SK-N-SH (cell line): ENCODE measurements around the gene TFR2. TPM values are rescaled to one million over a fixed set of nuclear protein-coding genes. Genes with fewer than 3 reads are reported as not detected.

ENCODE experiments used
- CTCF ChIA-PET: fragments of 300-600, 350-600 bp; formaldehyde crosslinking; extraction: SDS; loops from one replicate; lab custom pipeline; 2021; lab: Yijun Ruan, JAX
- POLR2A ChIA-PET: fragments of 350-600 bp; sonication (Branson Sonifier 250); formaldehyde crosslinking; extraction: SDS; loops from one replicate; lab custom pipeline; 2020; ENCODE audit warnings: antibody characterized with exemption, inconsistent platforms; lab: Yijun Ruan, JAX
- DNase-seq: peaks from one replicate; pipeline ENCODE4 v3.0.0; 2012
- H2AFZ ChIP-seq: fragments of 200-600 bp; sonication (generic); 2 replicates; pipeline ENCODE4 v1.8.1; 2016; ENCODE audit warnings: antibody characterized with exemption, mild to moderate bottlenecking, low read depth
- H3F3A ChIP-seq: fragments of 200-600 bp; sonication (generic); replicated peaks from 2 replicates; pipeline ENCODE3; 2016; ENCODE audit warnings: antibody characterized with exemption, mild to moderate bottlenecking; ENCODE audit not compliant: insufficient read depth
- H3K27ac ChIP-seq, 2 experiments: fragments of 200-500 bp in 1 of 2; fragments of 200-600 bp in 1 of 2; sonication (Bioruptor generic) in 1 of 2; sonication (generic), shearing (Covaris generic) in 1 of 2; 2 replicates each; pipeline versions ENCODE4 v1.5.1 to v1.6.1; 2014 to 2016; ENCODE audit warnings: low read depth in 2 of 2, inconsistent platforms in 1 of 2, low read length in 1 of 2, mild to moderate bottlenecking in 1 of 2, mixed read lengths in 1 of 2
- H3K27me3 ChIP-seq: fragments of 200-600 bp; sonication (generic), shearing (Covaris generic); 2 replicates; pipeline ENCODE4 v1.6.1; 2016; ENCODE audit warnings: mixed run types; ENCODE audit not compliant: insufficient read depth
- H3K36me3 ChIP-seq, 2 experiments: fragments of 200-500 bp in 1 of 2; fragments of 200-600 bp in 1 of 2; sonication (Bioruptor generic) in 1 of 2; sonication (generic) in 1 of 2; replicated peaks in 1 of 2; 2 replicates each; pipeline versions ENCODE3 to v1.5.1; 2014 to 2016; ENCODE audit warnings: low read length in 1 of 2, mild to moderate bottlenecking in 1 of 2; ENCODE audit not compliant: insufficient read depth in 2 of 2, control insufficient read depth in 1 of 2
- H3K4me1 ChIP-seq, 2 experiments: fragments of 200-500 bp in 1 of 2; fragments of 200-600 bp in 1 of 2; sonication (Bioruptor generic) in 1 of 2; sonication (generic), shearing (Covaris generic) in 1 of 2; 2 replicates each; pipeline versions ENCODE4 v1.5.1 to v1.6.1; 2014 to 2016; ENCODE audit warnings: low read depth in 1 of 2, low read length in 1 of 2, mixed run types in 1 of 2; ENCODE audit not compliant: insufficient read depth in 2 of 2, control insufficient read depth in 1 of 2
- H3K4me2 ChIP-seq: fragments of 200-600 bp; sonication (generic), shearing (Covaris generic); 2 replicates; pipeline ENCODE4 v1.6.1; 2017; ENCODE audit warnings: mixed run types
- H3K4me3 ChIP-seq, 2 experiments: fragments of 200-500 bp in 1 of 2; fragments of 200-600 bp in 1 of 2; sonication (Bioruptor generic) in 1 of 2; sonication (generic), shearing (Covaris generic) in 1 of 2; 2 replicates each; pipeline versions ENCODE4 v1.5.1 to v1.8.1; 2014 to 2016; ENCODE audit warnings: low read depth in 2 of 2, inconsistent platforms in 1 of 2, low read length in 1 of 2, mild to moderate bottlenecking in 1 of 2, mixed read lengths in 1 of 2, moderate library complexity in 1 of 2
- H3K79me2 ChIP-seq: fragments of 200-600 bp; sonication (generic); 2 replicates; pipeline ENCODE4 v1.8.1; 2017; ENCODE audit warnings: mild to moderate bottlenecking; ENCODE audit not compliant: insufficient read depth
- H3K9ac ChIP-seq: fragments of 200-600 bp; sonication (generic); 2 replicates; pipeline ENCODE4 v1.6.1; 2017; ENCODE audit warnings: mixed run types
- H3K9me2 ChIP-seq: fragments of 200-600 bp; sonication (generic); 2 replicates; pipeline ENCODE4 v1.6.1; 2017; ENCODE audit warnings: mixed run types
- H3K9me3 ChIP-seq: fragments of 200-600 bp; sonication (generic); 2 replicates; pipeline ENCODE4 v1.6.1; 2017; ENCODE audit warnings: mixed run types, mild to moderate bottlenecking, moderate library complexity
- H4K20me1 ChIP-seq: fragments of 200-600 bp; sonication (generic); 2 replicates; pipeline ENCODE4 v1.6.1; 2017; ENCODE audit warnings: mild to moderate bottlenecking, mixed run types; ENCODE audit not compliant: insufficient read depth
- CHD2 ChIP-seq: fragments of 150-350 bp; IDR thresholded peaks from 2 replicates; pipeline ENCODE4 v1.6.1; 2018; ENCODE audit warnings: low read length; ENCODE audit not compliant: partially characterized antibody
- EP300 ChIP-seq, 2 experiments: IDR thresholded peaks; 2 replicates each; pipeline versions ENCODE4 v1.4.0 to v1.6.1; 2012; ENCODE audit warnings: borderline replicate concordance in 1 of 2, low read depth in 1 of 2, low read length in 1 of 2
- FOSL2 ChIP-seq: IDR thresholded peaks from 2 replicates; pipeline ENCODE4 v1.4.0; 2012; ENCODE audit warnings: low read depth, mild to moderate bottlenecking, moderate library complexity, borderline replicate concordance
- FOXJ3 ChIP-seq: sonication (generic); formaldehyde crosslinking; IDR thresholded peaks from 2 replicates; pipeline ENCODE4 v1.5.1; 2020; ENCODE audit warnings: mild to moderate bottlenecking, missing genetic modification reagents
- GABPA ChIP-seq: IDR thresholded peaks from 2 replicates; pipeline ENCODE4 v1.4.0; 2012; ENCODE audit warnings: low read depth, mild to moderate bottlenecking
- JUND ChIP-seq: IDR thresholded peaks from 2 replicates; pipeline ENCODE4 v1.4.0; 2012
- MEF2A ChIP-seq: IDR thresholded peaks from 2 replicates; pipeline ENCODE4 v1.4.0; 2012; ENCODE audit warnings: low read depth, borderline replicate concordance
- MXI1 ChIP-seq: IDR thresholded peaks from 2 replicates; pipeline ENCODE4 v1.6.1; 2012; ENCODE audit warnings: mild to moderate bottlenecking, low read depth, low read length, improper control_type of control experiment
- RXRA ChIP-seq: IDR thresholded peaks from 2 replicates; pipeline ENCODE4 v1.4.0; 2012; ENCODE audit warnings: low read depth, mild to moderate bottlenecking, borderline replicate concordance
- TAF1 ChIP-seq: IDR thresholded peaks from 2 replicates; pipeline ENCODE4 v1.6.1; 2012; ENCODE audit warnings: low read depth, mild to moderate bottlenecking, low read length, moderate library complexity, borderline replicate concordance
- TCF12 ChIP-seq: IDR thresholded peaks from 2 replicates; pipeline ENCODE4 v1.4.0; 2012
- WGBS: methylation state at CpG from one replicate; pipeline ENCODE4 v1.1.6; 2017; ENCODE audit warnings: low lambda C conversion rate; 5-methylcytosine and 5-hydroxymethylcytosine counted together
- polyA plus RNA-seq, 3 experiments: library from polyadenylated mRNA; depleted of rRNA; stranded (reverse); fragments of >200 nt; gene quantifications; 2 replicates each; pipeline ENCODE4 v1.2.3, GENCODE V29; 2012
- TF ChIP-seq, protein P1 (sequence below): IDR thresholded peaks from 2 replicates; pipeline ENCODE4 v1.6.1; 2012; ENCODE audit warnings: mild to moderate bottlenecking, low read depth, low read length, moderate library complexity
- TF ChIP-seq, protein P2 (sequence below): fragments of 150-350 bp; IDR thresholded peaks from 2 replicates; pipeline ENCODE4 v1.6.1; 2017; ENCODE audit warnings: antibody characterized with exemption, low read length, low read depth, borderline replicate concordance
- TF ChIP-seq, protein P3 (sequence below): IDR thresholded peaks from 2 replicates; pipeline ENCODE4 v1.4.0; 2012; ENCODE audit warnings: low read depth, borderline replicate concordance
- TF ChIP-seq, protein P4 (sequence below): fragments of 150-350 bp; IDR thresholded peaks from 2 replicates; pipeline ENCODE4 v1.6.1; 2016; ENCODE audit warnings: mild to moderate bottlenecking, low read depth, low read length
- TF ChIP-seq, protein P5 (sequence below): IDR thresholded peaks from 2 replicates; pipeline ENCODE4 v1.4.0; 2012; ENCODE audit warnings: low read depth
- TF ChIP-seq, protein P6 (sequence below): IDR thresholded peaks from 2 replicates; pipeline ENCODE4 v1.4.0; 2012; ENCODE audit warnings: low read depth, borderline replicate concordance

The TFR2 gene
- polyA plus RNA-seq, 1 of the 3 experiments (the other 2 are of a cell fraction) = 0.30 TPM

DNA sequence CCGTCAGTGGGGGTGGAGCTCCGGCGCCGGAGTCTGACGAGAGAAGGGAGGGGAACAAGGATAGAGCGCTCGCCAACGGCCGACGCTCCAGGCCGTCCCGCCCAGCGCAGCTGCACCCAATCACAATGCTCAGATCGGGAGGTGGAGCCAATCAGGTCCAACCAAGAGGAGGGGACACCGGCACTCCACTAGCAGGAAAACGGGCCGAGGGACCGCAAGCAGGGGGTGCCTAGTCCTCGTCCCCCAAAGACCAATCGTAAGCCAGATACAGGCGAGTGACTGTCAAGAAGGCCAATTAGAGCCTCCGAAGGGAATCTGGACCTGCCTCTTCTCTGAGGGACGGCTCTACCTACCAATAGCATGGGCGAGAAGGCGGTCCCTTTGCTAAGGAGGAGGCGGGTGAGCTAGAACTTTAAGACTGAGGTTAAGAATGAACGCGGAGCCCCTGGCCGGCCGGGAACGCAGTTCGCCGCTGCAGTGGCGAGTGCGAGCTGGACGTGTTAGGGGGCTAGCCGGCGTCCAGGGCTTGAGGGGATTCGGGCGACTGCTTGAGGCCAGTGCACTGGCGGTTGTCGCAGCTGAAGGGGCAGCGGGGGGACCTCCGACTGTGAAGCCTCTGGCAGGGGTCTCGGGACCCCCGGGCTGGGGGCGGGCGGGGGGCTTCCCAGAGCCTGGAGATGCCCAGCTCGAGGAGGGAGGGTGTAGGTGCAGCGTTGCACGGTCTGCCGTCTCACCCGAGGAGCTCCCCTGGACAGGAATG lies 54.9 kb downstream of the TFR2 start, which contains the start of gene FBXO24 (continued):
- TF ChIP-seq, protein P1, sequence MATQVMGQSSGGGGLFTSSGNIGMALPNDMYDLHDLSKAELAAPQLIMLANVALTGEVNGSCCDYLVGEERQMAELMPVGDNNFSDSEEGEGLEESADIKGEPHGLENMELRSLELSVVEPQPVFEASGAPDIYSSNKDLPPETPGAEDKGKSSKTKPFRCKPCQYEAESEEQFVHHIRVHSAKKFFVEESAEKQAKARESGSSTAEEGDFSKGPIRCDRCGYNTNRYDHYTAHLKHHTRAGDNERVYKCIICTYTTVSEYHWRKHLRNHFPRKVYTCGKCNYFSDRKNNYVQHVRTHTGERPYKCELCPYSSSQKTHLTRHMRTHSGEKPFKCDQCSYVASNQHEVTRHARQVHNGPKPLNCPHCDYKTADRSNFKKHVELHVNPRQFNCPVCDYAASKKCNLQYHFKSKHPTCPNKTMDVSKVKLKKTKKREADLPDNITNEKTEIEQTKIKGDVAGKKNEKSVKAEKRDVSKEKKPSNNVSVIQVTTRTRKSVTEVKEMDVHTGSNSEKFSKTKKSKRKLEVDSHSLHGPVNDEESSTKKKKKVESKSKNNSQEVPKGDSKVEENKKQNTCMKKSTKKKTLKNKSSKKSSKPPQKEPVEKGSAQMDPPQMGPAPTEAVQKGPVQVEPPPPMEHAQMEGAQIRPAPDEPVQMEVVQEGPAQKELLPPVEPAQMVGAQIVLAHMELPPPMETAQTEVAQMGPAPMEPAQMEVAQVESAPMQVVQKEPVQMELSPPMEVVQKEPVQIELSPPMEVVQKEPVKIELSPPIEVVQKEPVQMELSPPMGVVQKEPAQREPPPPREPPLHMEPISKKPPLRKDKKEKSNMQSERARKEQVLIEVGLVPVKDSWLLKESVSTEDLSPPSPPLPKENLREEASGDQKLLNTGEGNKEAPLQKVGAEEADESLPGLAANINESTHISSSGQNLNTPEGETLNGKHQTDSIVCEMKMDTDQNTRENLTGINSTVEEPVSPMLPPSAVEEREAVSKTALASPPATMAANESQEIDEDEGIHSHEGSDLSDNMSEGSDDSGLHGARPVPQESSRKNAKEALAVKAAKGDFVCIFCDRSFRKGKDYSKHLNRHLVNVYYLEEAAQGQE = no peak
- TF ChIP-seq RXRA = no peak
- no peak for TF ChIP-seq FOXJ3 (CRISPR knock-in tag)
- TF ChIP-seq FOSL2 = no peak
- TF ChIP-seq TCF12 = no peak
- TF ChIP-seq GABPA = peak; percentile 52
- no peak for TF ChIP-seq JUND
- no peak; a peak in 1 of 4 replicates for TF ChIP-seq EP300 (IDR thresholded peaks at IDR 0.05; ENCODE audit: borderline replicate concordance in 1 of 2, low read depth in 1 of 2, low read length in 1 of 2)
- TF ChIP-seq CHD2 = peak; percentile 96
- TF ChIP-seq, protein P2, sequence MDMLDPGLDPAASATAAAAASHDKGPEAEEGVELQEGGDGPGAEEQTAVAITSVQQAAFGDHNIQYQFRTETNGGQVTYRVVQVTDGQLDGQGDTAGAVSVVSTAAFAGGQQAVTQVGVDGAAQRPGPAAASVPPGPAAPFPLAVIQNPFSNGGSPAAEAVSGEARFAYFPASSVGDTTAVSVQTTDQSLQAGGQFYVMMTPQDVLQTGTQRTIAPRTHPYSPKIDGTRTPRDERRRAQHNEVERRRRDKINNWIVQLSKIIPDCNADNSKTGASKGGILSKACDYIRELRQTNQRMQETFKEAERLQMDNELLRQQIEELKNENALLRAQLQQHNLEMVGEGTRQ = no peak

DNA sequence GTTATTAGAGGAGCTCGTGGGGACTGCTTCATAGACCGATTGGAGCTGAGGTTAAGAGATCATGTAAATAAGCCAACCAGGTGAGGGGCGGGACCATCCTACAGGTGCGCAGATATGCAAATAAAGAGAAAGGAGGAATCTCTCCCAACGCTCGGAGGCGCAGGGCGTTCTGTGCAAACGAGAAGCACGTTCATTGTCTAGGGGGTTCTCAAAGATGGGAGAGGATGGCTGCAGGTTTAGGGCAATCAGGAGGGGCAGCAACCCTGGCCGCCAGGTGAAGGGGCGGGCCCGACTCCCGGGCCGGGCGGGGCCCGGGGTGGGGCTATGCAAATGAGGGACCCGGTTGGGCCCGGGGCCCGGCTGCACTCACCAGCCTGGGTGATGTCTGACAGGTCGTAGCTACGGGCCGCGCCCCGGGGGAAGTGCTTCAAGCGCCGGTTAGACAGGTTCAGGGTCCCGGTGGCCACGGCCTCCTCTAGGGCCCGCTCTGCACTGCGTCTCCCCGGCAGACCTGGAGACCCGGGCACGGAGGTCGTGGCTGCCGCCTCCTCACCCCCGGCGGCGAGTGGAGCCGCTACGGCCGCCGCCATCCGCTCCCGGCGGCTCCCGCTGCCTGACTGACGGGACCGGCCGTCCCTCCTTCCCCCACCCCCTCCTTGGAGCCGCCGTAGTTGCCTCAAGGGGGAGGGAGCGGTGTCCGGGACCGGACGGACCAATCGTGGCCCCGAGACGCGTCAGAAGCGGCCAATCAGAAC lies 55.7 kb downstream of the TFR2 start, which contains the start of gene LRCH4:
Gene LRCH4, minus strand, starts transcription at position 619 of the 755 bp plus-strand sequence. Its CDS starts 29 bp downstream, at position 590.
- Histone ChIP-seq H3K9me3 (no peaks in the 10 kb centered on the region), H3K4me1 (peaks cover 6 to 15% of the 10 kb centered on the region in 2 experiments; a peak in 2 of 4 replicates), H3K4me3 (peak within 1 kb of the TSS; percentile 83 to 92), H3K9ac (peak within 1 kb of the TSS; percentile 89), H3K9me2 (no peaks in the 10 kb centered on the region), H3K36me3 (peaks cover 6 to 16% of the 10 kb centered on the region in 2 experiments), H3K27me3 (no peaks in the 10 kb centered on the region), H4K20me1 (peaks cover 32% of the 10 kb centered on the region), H3K4me2 (peak within 1 kb of the TSS; percentile 97), H3F3A (peaks cover 7% of the 10 kb centered on the region), H2AFZ (peak within 1 kb of the TSS; percentile 96), H3K27ac (peak within 1 kb of the TSS; percentile 77 to 94), H3K79me2 (peaks cover 33% of the 10 kb centered on the region)
- 2% methylated on average over 31 of the region's 61 CpGs for WGBS
- ChIA-PET CTCF (interaction anchor here (0.8 to 11.9 kb wide), 15 partner anchors 9 to 140 kb away, joined by 3 to 149 read pairs (median 10); partner anchors contain the start of genes GIGYF1, PCOLCE and TSC22D4), POLR2A (interaction anchor here (0.6 to 4.3 kb wide), 26 partner anchors 8 to 304 kb away, joined by 3 to 63 read pairs (median 4); partner anchors contain the start of genes AGFG2, EPHB4, GNB2 and MOSPD3)
- peak; percentile 90 for DNase-seq
- TF ChIP-seq, protein P3, sequence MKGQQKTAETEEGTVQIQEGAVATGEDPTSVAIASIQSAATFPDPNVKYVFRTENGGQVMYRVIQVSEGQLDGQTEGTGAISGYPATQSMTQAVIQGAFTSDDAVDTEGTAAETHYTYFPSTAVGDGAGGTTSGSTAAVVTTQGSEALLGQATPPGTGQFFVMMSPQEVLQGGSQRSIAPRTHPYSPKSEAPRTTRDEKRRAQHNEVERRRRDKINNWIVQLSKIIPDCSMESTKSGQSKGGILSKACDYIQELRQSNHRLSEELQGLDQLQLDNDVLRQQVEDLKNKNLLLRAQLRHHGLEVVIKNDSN = peak; percentile 38; the same call in 1 of the 2 replicates
- TF ChIP-seq MEF2A (no peak), TAF1 (peak; percentile 98), FOSL2 (no peak), JUND (no peak), MXI1 (peak; percentile 56)
- TF ChIP-seq, protein P4, sequence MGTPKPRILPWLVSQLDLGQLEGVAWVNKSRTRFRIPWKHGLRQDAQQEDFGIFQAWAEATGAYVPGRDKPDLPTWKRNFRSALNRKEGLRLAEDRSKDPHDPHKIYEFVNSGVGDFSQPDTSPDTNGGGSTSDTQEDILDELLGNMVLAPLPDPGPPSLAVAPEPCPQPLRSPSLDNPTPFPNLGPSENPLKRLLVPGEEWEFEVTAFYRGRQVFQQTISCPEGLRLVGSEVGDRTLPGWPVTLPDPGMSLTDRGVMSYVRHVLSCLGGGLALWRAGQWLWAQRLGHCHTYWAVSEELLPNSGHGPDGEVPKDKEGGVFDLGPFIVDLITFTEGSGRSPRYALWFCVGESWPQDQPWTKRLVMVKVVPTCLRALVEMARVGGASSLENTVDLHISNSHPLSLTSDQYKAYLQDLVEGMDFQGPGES = no peak
- TF ChIP-seq, protein P5, sequence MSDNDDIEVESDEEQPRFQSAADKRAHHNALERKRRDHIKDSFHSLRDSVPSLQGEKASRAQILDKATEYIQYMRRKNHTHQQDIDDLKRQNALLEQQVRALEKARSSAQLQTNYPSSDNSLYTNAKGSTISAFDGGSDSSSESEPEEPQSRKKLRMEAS = peak; percentile 87
- TF ChIP-seq, protein P6, sequence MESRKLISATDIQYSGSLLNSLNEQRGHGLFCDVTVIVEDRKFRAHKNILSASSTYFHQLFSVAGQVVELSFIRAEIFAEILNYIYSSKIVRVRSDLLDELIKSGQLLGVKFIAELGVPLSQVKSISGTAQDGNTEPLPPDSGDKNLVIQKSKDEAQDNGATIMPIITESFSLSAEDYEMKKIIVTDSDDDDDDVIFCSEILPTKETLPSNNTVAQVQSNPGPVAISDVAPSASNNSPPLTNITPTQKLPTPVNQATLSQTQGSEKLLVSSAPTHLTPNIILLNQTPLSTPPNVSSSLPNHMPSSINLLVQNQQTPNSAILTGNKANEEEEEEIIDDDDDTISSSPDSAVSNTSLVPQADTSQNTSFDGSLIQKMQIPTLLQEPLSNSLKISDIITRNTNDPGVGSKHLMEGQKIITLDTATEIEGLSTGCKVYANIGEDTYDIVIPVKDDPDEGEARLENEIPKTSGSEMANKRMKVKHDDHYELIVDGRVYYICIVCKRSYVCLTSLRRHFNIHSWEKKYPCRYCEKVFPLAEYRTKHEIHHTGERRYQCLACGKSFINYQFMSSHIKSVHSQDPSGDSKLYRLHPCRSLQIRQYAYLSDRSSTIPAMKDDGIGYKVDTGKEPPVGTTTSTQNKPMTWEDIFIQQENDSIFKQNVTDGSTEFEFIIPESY = peak; percentile 66; the same call in 1 of the 2 replicates
